Amygdala (tissue), 56 donors: Measurements from ENCODE around the gene CALHM3.

Experiments used
- DNase-seq, 56 donors: peaks; one replicate each; lab custom pipeline; 2025; lab: John Stamatoyannopoulos, UW

CALHM3 gene

GRCh38 chr10:103427866-103428265, 51.2 kb downstream of the CALHM3 start:
- DNase-seq, result no peak

DNA sequence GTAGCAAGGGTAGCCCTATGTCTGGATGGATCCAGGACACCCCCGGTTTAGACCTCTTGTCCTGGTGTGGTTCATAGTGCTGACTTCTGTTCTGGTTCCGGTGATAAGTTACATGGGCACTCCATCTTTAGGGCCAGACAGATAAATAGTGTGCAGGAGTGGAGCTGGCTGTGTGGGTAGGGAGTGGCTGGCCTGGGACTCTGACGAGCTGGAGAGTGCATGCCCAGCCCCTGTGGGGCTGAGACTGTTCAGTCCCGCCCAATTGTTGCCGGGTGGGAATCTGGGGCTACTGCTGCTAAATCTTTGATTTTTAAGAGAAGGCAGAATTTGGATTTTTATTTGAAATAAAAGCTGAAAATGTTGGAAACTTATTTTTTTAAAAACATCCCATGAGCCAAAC, 55.3 kb downstream of the CALHM3 start:
- no peak for DNase-seq
